ENCODE results near the gene GPR152. TPM values are rescaled to one million over a fixed set of nuclear protein-coding genes. Genes with fewer than 3 reads are reported as not detected.

Gene GPR152
- total and polyA plus RNA-seq, 2 donors (not counting 3 experiments of a cell fraction or from before 2014, with no cell fraction given) = not detected

- H3K9me3 ChIP-seq (replicated peaks; ENCODE audit: control insufficient read depth, insufficient read depth, low read length) = no peaks in the 10 kb centered on the region
- no peak overlapping the region for H3K4me3 ChIP-seq (replicated peaks in 1 of 3; ENCODE audit: insufficient read depth in 1 of 3, low read depth in 1 of 3, low read length in 3 of 3)
- no peak for FAIRE-seq
- H3K4me1 ChIP-seq (ENCODE audit: control insufficient read depth, extremely low read depth, insufficient read depth, low read length) = peaks cover 6% of the 10 kb centered on the region
- intact Hi-C loops (cut with micrococcal nuclease) (no loop called here), dilution Hi-C loops (cut with MboI; ENCODE audit: extremely low pct_ligation_motif_present, low sequenced_read_pairs) (no loop called here)
- H3K36me3 ChIP-seq (ENCODE audit: control insufficient read depth in 2 of 2, extremely low read depth in 1 of 2, insufficient read depth in 2 of 2, low read length in 2 of 2) = peaks cover 0 to 10% of the 10 kb centered on the region in 2 experiments
- no peak overlapping the region for H2AFZ ChIP-seq (ENCODE audit: low read depth, low read length)
- H3K9me1 ChIP-seq (replicated peaks; ENCODE audit: control insufficient read depth, extremely low read depth, insufficient read depth, low read length) = no peaks in the 10 kb centered on the region
- H3K9ac ChIP-seq (replicated peaks; ENCODE audit: extremely low read depth, insufficient read depth, low read length) = no peak overlapping the region
- H3K4me2 ChIP-seq (ENCODE audit: insufficient read depth, low read length) = no peak overlapping the region
- H4K20me1 ChIP-seq (replicated peaks; ENCODE audit: control insufficient read depth, extremely low read depth, insufficient read depth, low read length) = no peaks in the 10 kb centered on the region
- H3K79me2 ChIP-seq (ENCODE audit: control insufficient read depth, insufficient read depth, low read length) = peaks cover 11% of the 10 kb centered on the region
- TF ChIP-seq POLR2AphosphoS5 (IDR thresholded peaks at IDR 0.05; ENCODE audit: insufficient read depth, low read depth, low read length) (no peak), GATA2 (IDR thresholded peaks at IDR 0.05; ENCODE audit: insufficient read depth, insufficient read length, low read depth, low read length) (no peak), EZH2 (IDR thresholded peaks at IDR 0.05; ENCODE audit: borderline replicate concordance, low read depth, low read length, severe bottlenecking) (no peak), POLR2A (IDR thresholded peaks at IDR 0.05; ENCODE audit: low read depth, low read length) (no peak), JUN (IDR thresholded peaks at IDR 0.05; ENCODE audit: borderline replicate concordance, insufficient read depth, insufficient read length, low read depth) (no peak), MYC (IDR thresholded peaks at IDR 0.05; ENCODE audit: low read depth, low read length) (no peak), MAX (IDR thresholded peaks at IDR 0.05; ENCODE audit: insufficient read depth, insufficient read length) (no peak), CTCF (IDR thresholded peaks at IDR 0.05; ENCODE audit: extremely low read depth in 1 of 2, insufficient read depth in 1 of 2, low read depth in 1 of 2, low read length in 2 of 2) (no peak), FOS (IDR thresholded peaks at IDR 0.05; ENCODE audit: borderline replicate concordance, insufficient read depth, low read length) (no peak)
- ChIA-PET CTCF (interaction anchor here (1.8 kb wide), 1 partner anchor 44 kb away, joined by 6 read pairs; the partner anchor contains the start of gene PPP1CA), POLR2A (no interaction called here)
- no peaks in the 10 kb centered on the region for H3K27me3 ChIP-seq (ENCODE audit: control insufficient read depth in 2 of 2, insufficient read depth in 2 of 2, low read length in 2 of 2)
- no peak for DNase-seq (ENCODE audit: low read depth, low spot score)
- no peak overlapping the region for H3K27ac ChIP-seq (ENCODE audit: insufficient read depth, low read depth, low read length)
- BruUV-seq (replicated peaks) = no TSS peak
Measured at GRCh38 chr11:67445515-67445914, 7.0 kb downstream of the GPR152 start.

Data from endothelial cell of umbilical vein (primary cell).